K562 (cell line): ENCODE results near the gene BBC3. TPM values are rescaled to one million over a fixed set of nuclear protein-coding genes. Genes with fewer than 3 reads are reported as not detected.
A peak's percentile ranks its signal among the peaks of the same experiment; 100 is the strongest.

Source experiments
- GABPB2 ChIP-seq: fragments of 250-450 bp; sonication (Bioruptor Pico); conservative IDR thresholded peaks from 2 replicates; pipeline ENCODE4 v1.5.1; 2021; ENCODE audit warnings: mild to moderate bottlenecking
- HNRNPUL1 ChIP-seq: fragments of 200-400 bp; formaldehyde crosslinking; IDR thresholded peaks from 2 replicates; pipeline ENCODE4 v1.6.1; 2017; ENCODE audit warnings: low read length
- KDM2B ChIP-seq: fragments of 250-450 bp; sonication (Bioruptor Pico); IDR thresholded peaks from 2 replicates; pipeline ENCODE4 v1.8.0; 2021; ENCODE audit warnings: mild to moderate bottlenecking, moderate library complexity
- MAFG ChIP-seq: fragments of 450-650 bp; conservative IDR thresholded peaks from 2 replicates; pipeline ENCODE4 v1.6.1; 2016; ENCODE audit warnings: missing genetic modification characterization, missing compliant biosample characterization
- MED1 ChIP-seq: sonication (generic); formaldehyde crosslinking; IDR thresholded peaks from 2 replicates; pipeline ENCODE4 v1.8.1; 2023; ENCODE audit warnings: missing genetic modification reagents, borderline replicate concordance
- NR4A1 ChIP-seq, 2 experiments: fragments of 250-450 bp in 1 of 2; fragments of 450-650 bp in 1 of 2; sonication (Bioruptor Pico) in 1 of 2; IDR thresholded peaks; 2 replicates each; pipeline versions ENCODE4 v1.4.0 to v1.6.1; 2016 to 2020; ENCODE audit warnings: mild to moderate bottlenecking in 2 of 2, missing compliant biosample characterization in 1 of 2, missing genetic modification characterization in 1 of 2, moderate library complexity in 1 of 2
- POLR2G ChIP-seq: fragments of 200-400 bp; formaldehyde crosslinking; IDR thresholded peaks from 2 replicates; pipeline ENCODE4 v1.6.1; 2017; ENCODE audit warnings: low read depth, mild to moderate bottlenecking, antibody characterized with exemption, low read length, moderate library complexity
- PYGO2 ChIP-seq: fragments of 450-650 bp; IDR thresholded peaks from 2 replicates; pipeline ENCODE4 v1.6.1; 2016; ENCODE audit warnings: mild to moderate bottlenecking, missing genetic modification characterization, moderate library complexity, missing compliant biosample characterization
- RBM22 ChIP-seq: fragments of 200-400 bp; formaldehyde crosslinking; IDR thresholded peaks from 2 replicates; pipeline ENCODE4 v1.6.1; 2018; ENCODE audit warnings: low read length, low read depth; ENCODE audit not compliant: poor library complexity, severe bottlenecking
- RREB1 ChIP-seq: fragments of 250-450 bp; sonication (Bioruptor Pico); IDR thresholded peaks from 2 replicates; pipeline ENCODE4 v1.4.0; 2020
- SAFB ChIP-seq: fragments of 200-400 bp; formaldehyde crosslinking; IDR thresholded peaks from 2 replicates; pipeline ENCODE4 v1.6.1; 2017; ENCODE audit warnings: low read depth, low read length, borderline replicate concordance
- SETDB1 ChIP-seq: IDR thresholded peaks from one replicate; pipeline ENCODE4 v1.6.1; 2012; ENCODE audit warnings: low read length, control low read depth, inconsistent platforms
- SOX6 ChIP-seq: fragments of 450-650 bp; IDR thresholded peaks from 2 replicates; pipeline ENCODE4 v1.6.1; 2014; ENCODE audit warnings: mild to moderate bottlenecking
- TAF15 ChIP-seq: fragments of 200-400 bp; formaldehyde crosslinking; IDR thresholded peaks from 2 replicates; pipeline ENCODE4 v1.6.1; 2017; ENCODE audit warnings: mild to moderate bottlenecking, low read depth, low read length, moderate library complexity
- TFAM ChIP-seq: fragments of 250-450 bp; sonication (Bioruptor Pico); conservative IDR thresholded peaks from 2 replicates; pipeline ENCODE4 v1.5.0; 2021; ENCODE audit warnings: mild to moderate bottlenecking, moderate library complexity
- ZNF146 ChIP-seq: IDR thresholded peaks from one replicate; pipeline ENCODE4 v1.6.1; 2018; ENCODE audit warnings: missing compliant biosample characterization; ENCODE audit not compliant: unreplicated experiment
- ZNF165 ChIP-seq: fragments of 250-450 bp; sonication (Bioruptor Pico); IDR thresholded peaks from 2 replicates; pipeline ENCODE4 v1.4.0; 2020; ENCODE audit warnings: borderline replicate concordance
- ZNF274 ChIP-seq: IDR thresholded peaks from 2 replicates; pipeline ENCODE4 v1.6.1; 2011; ENCODE audit warnings: low read depth, mild to moderate bottlenecking, low read length, moderate library complexity, borderline replicate concordance
- ZNF384 ChIP-seq: IDR thresholded peaks from 2 replicates; pipeline ENCODE4 v1.6.1; 2012; ENCODE audit warnings: low read depth, low read length, improper control_type of control experiment
- ZNF395 ChIP-seq: fragments of 200-800 bp; sonication (Bioruptor generic); IDR thresholded peaks from 2 replicates; pipeline ENCODE4 v1.6.1; 2017; ENCODE audit warnings: missing genetic modification characterization, missing compliant biosample characterization
- ZNF695 ChIP-seq: fragments of 450-650 bp; formaldehyde crosslinking; IDR thresholded peaks from 2 replicates; pipeline ENCODE4 v1.4.0; 2020; ENCODE audit warnings: mild to moderate bottlenecking, moderate library complexity
- ZNF76 ChIP-seq: fragments of 250-450 bp; sonication (Bioruptor Pico); IDR thresholded peaks from 2 replicates; pipeline ENCODE4 v1.4.0; 2020; ENCODE audit warnings: mild to moderate bottlenecking, moderate library complexity, borderline replicate concordance
- polyA plus RNA-seq, 8 experiments: library from polyadenylated mRNA; depleted of rRNA in 4 of 8; stranded (reverse) in 5 of 8; unstranded in 3 of 8; fragments of >200 nt; fragmentation: Nextera tagmentation in 2 of 8; fragmentation: Illumina TruSeq in 1 of 8; extraction: Ambion mirVana in 2 of 8; extraction: Trizol in 1 of 8; gene quantifications; 2 replicates each; pipeline versions ENCODE4 v1.2.1 to v1.2.3, GENCODE V29; 2011 to 2014; ENCODE audit warnings: inconsistent platforms in 1 of 8, missing spikeins in 1 of 8
- total RNA-seq, 7 experiments: library from RNA; depleted of rRNA in 6 of 7; stranded (reverse); fragments of >200 nt in 6 of 7; fragmentation: Illumina TruSeq in 2 of 7; extraction: Trizol in 2 of 7; gene quantifications; 2 replicates each; pipeline versions ENCODE4 v1.2.1 to v1.2.3, GENCODE V29; 2011 to 2021; ENCODE audit warnings: low replicate concordance in 1 of 7

The BBC3 gene
- total and polyA plus RNA-seq, 9 of the 15 experiments (the other 6 are each of a cell fraction or from before 2014, with no cell fraction given), result 0.15 to 30.7 (median 4.8) TPM

DNA sequence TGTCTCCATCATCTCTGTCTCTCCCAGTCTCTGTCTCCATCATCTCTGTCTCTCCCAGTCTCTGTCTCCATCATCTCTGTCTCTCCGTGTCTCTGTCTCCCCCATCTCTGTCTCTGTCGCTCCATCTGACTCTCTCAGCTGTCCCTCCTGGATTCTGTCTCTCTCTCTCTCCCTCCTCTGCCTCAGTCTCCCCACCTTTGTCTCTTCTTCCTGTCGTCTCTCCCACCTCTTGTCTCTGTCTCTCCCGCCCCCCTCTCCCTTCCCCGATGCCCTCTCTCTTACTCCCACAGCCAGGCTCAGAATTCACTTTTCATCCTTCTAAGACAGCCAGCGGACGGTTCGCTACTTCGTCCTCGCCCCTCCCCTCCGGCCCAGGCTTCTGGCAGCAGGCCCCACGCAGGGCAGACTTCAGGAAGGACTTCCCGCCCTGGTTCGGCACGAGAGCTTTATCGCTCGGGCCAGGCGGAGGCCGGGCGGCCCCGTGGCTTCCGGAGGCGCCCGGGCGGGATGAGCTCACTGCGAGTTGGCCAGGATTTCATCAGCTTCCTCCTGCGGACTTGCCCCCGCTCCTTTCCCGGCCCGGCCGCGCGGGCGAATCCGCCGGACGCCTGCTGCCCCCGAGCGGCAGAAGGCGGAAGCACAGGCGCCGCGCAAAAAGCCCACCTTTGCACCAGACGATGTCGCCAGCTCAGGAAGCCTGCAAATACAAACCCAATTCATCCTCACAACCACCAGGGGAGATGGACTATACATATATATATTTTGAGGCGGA is 13.0 kb upstream of the BBC3 start (continued):
- TF ChIP-seq SETDB1 (no peak), POLR2G (peak; percentile 86), ZNF146 (CRISPR knock-in tag) (no peak), ZNF76 (no peak), SAFB (peak; percentile 37; the same call in 1 of the 2 replicates), ZNF384 (peak; percentile 58), MAFG (tag) (no peak), ZNF695 (CRISPR knock-in tag) (no peak), SOX6 (peak; percentile 92), ZNF165 (CRISPR knock-in tag) (no peak), GABPB2 (CRISPR knock-in tag) (no peak), MED1 (CRISPR knock-in tag) (no peak), RBM22 (peak; percentile 66), ZNF395 (CRISPR knock-in tag) (no peak; the same call in 1 of the 2 replicates), KDM2B (CRISPR knock-in tag) (no peak), RREB1 (no peak), HNRNPUL1 (no peak), TFAM (CRISPR knock-in tag) (no peak), ZNF274 (no peak), TAF15 (no peak), PYGO2 (tag) (no peak), NR4A1 (CRISPR knock-in tag; IDR thresholded peaks at IDR 0.05) (no peak), NR4A1 (tag; IDR thresholded peaks at IDR 0.05) (no peak)
